Fibroblast of villous mesenchyme (primary cell): Measurements from ENCODE around the gene DYNC1LI2. TPM values are rescaled to one million over a fixed set of nuclear protein-coding genes. Genes with fewer than 3 reads are reported as not detected.

Experiments
- DNase-seq: peaks from one replicate; pipeline ENCODE4 v3.0.0-alpha.2; 2010; ENCODE audit warnings: low read depth
- H3K4me3 ChIP-seq: 2 replicates; pipeline ENCODE4 v1.5.1; 2011; ENCODE audit warnings: low read depth, mild to moderate bottlenecking, low read length
- total RNA-seq: library from RNA; depleted of rRNA; stranded (reverse); fragments of >200 nt; gene quantifications from 2 replicates; pipeline ENCODE4 v1.2.3, GENCODE V29; 2012
- TF ChIP-seq, protein P1 (sequence below): IDR thresholded peaks from 2 replicates; pipeline ENCODE4 v1.5.1; 2012; ENCODE audit warnings: low read depth, mild to moderate bottlenecking, low read length; ENCODE audit not compliant: insufficient read depth

The DYNC1LI2 gene
- total RNA-seq, 1 donor, result 146 TPM

DNA sequence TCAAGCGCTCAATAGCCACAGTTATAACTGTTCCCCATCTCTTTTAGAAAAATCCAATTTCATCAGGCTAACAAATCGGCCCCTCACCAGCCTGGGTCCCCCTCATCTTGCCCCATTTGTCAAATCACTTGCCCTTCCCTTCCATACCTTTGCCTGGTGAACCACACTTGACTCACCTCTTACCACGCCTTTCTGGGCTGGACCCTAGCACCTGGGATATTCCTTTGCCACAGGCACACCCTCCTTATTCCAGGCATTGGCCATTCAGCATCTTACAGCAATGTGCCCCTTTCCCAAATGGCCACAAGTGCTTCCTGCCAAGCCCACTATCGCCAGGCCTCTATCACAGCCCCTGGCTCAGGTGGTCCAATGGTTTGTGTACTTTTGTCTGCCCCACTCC, 69.7 kb downstream of the DYNC1LI2 start:
- TF ChIP-seq, protein P1, sequence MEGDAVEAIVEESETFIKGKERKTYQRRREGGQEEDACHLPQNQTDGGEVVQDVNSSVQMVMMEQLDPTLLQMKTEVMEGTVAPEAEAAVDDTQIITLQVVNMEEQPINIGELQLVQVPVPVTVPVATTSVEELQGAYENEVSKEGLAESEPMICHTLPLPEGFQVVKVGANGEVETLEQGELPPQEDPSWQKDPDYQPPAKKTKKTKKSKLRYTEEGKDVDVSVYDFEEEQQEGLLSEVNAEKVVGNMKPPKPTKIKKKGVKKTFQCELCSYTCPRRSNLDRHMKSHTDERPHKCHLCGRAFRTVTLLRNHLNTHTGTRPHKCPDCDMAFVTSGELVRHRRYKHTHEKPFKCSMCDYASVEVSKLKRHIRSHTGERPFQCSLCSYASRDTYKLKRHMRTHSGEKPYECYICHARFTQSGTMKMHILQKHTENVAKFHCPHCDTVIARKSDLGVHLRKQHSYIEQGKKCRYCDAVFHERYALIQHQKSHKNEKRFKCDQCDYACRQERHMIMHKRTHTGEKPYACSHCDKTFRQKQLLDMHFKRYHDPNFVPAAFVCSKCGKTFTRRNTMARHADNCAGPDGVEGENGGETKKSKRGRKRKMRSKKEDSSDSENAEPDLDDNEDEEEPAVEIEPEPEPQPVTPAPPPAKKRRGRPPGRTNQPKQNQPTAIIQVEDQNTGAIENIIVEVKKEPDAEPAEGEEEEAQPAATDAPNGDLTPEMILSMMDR, result no peak
- H3K4me3 ChIP-seq, result no peak overlapping the region
- no peak for DNase-seq

DNA sequence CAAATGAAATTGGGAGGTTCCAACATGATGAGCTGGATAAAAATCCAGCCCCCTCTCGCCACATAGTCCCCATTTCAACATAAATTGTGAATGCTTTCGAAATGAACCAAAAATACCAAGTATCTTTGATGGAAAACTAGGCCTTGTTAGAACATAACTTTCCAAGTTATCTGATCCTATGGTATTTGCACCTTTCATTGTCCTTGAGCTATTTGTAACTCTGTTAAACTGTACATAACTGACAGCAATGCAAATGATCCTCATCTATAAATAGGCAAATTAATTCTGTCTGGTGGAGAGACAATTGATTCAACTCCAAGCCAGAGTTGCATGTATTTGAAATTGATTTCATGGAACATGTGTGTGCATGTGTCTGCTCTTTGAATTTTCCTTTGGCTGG, 73.1 kb downstream of the DYNC1LI2 start:
- no peak for DNase-seq
- TF ChIP-seq, protein P1, result no peak
- H3K4me3 ChIP-seq, result no peak overlapping the region

DNA sequence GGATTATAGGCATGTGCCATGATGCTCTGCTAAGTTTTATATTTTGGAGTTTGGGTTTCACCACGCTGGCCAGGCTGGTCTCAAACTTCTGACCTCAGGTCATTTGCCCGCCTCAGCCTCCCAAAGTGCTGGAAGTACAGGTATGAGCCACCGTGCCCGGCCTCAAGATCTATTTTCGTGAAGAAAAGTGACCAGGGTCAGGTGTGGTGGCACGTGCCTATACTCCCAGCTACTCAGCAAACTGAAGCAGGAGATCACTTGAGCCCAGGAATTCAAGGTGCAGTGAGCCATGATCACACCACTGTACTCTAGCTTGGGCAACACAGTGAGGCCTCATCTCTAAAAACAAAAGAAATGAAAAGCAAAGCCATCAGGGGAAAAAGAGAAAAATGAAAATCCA, 73.6 kb downstream of the DYNC1LI2 start:
- no peak overlapping the region for H3K4me3 ChIP-seq
- TF ChIP-seq, protein P1, result no peak

DNA sequence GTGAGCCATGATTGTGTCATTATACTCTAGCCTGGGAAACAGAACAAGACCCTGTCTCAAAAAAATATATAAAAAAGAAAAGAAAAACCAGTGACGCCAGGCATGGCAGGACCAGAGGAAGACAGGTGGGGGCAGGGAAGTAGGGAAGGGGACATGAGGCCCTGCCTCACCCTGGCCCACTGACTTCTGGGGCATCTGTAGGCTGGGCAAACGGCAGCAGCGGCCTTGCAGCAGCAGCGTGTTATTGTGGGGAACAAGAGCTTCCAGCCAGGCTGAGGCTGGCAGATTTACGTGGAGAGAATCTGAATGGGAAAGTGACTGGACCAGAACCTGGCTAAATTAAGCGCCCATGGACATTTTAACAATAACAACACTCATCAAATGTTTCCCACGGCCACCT, 74.2 kb downstream of the DYNC1LI2 start:
- no peak for DNase-seq
- H3K4me3 ChIP-seq, result no peak overlapping the region
- TF ChIP-seq, protein P1, result no peak

More for the DNA sequence above, 73.6 kb downstream of the DYNC1LI2 start:
- no peak for DNase-seq

DNA sequence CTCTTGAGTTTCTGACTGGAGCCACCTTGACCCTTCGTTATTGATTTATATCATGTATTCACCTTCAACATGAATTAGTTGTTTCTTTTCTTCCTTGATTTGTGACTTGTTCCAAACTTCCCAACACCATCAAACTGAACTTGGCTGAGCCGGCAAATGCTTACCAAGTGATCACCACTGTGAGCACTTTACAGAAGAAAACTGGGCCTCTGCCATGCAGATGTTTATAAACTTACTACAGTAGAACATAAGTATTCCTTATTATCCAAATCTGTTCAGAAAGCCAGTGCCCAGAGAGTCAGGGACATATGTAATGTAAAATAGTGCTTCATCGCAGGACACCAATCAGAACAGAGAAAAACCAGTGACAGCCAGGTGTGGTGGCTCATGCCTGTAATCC, 74.8 kb downstream of the DYNC1LI2 start:
- no peak for DNase-seq
- TF ChIP-seq, protein P1, result no peak
- H3K4me3 ChIP-seq, result no peak overlapping the region

DNA sequence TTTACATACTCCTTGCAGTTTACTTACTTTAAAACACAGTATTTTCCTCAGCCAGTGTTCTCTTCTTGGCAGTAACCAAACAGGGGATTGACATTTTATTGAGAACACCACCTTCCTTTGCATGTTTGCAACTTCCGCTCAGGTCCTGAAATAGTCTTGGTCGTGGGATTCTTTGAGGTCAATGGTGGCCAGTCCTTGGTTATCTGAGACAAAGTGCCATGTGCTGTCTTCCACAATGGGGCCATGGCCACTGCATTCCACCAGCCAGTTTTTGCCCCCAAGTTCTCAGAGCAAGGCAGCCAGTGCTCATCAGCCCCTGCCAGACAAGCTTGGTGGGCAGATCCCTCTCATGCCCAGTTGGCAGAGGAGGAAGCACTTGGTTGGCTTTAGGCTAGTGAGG, 77.7 kb downstream of the DYNC1LI2 start:
- TF ChIP-seq, protein P1, result no peak
- no peak for DNase-seq
- H3K4me3 ChIP-seq, result no peak overlapping the region

Other genes starting within 250 kb of the DYNC1LI2 start
- gene TK2, start 201.5 kb downstream of the DYNC1LI2 start, total RNA-seq, result 38.9 and 41.9 TPM in 2 replicates
- gene CKLF, start 199.0 kb downstream of the DYNC1LI2 start, total RNA-seq, result 55.4 and 58.3 TPM in 2 replicates
- gene CMTM1, start 185.2 kb downstream of the DYNC1LI2 start, total RNA-seq, result 2.3 and 3.9 TPM in 2 replicates
- gene CMTM2, start 172.1 kb downstream of the DYNC1LI2 start, total RNA-seq, result not detected in 2 replicates
- gene CMTM3, start 146.9 kb downstream of the DYNC1LI2 start, total RNA-seq, result 22.0 and 26.7 TPM in 2 replicates
- gene CMTM4, start 54.9 kb downstream of the DYNC1LI2 start, total RNA-seq, result 20.7 and 22.5 TPM in 2 replicates
- gene TERB1, start 50.0 kb upstream of the DYNC1LI2 start, total RNA-seq, result under 0.01 TPM in 1 of 2 replicates, not detected in the other
- 67.6 and 91.1 TPM in 2 replicates for gene NAE1, start 79.4 kb upstream of the DYNC1LI2 start, total RNA-seq
- gene CA7, start 92.8 kb upstream of the DYNC1LI2 start, total RNA-seq, result not detected in 2 replicates
- gene PDP2, start 128.9 kb upstream of the DYNC1LI2 start, total RNA-seq, result 17.4 and 25.9 TPM in 2 replicates
- gene CDH16, start 167.3 kb upstream of the DYNC1LI2 start, total RNA-seq, result not detected in 2 replicates
- gene RRAD, start 173.9 kb upstream of the DYNC1LI2 start, total RNA-seq, result 12.5 and 15.1 TPM in 2 replicates
- gene CIAO2B, start 182.8 kb upstream of the DYNC1LI2 start, total RNA-seq, result 133 and 136 TPM in 2 replicates
- gene CES2, start 183.9 kb upstream of the DYNC1LI2 start, total RNA-seq, result 38.9 and 41.9 TPM in 2 replicates
- 0.32 TPM in 1 of 2 replicates, not detected in the other for gene CES3, start 209.7 kb upstream of the DYNC1LI2 start, total RNA-seq
- gene CES4A, start 237.0 kb upstream of the DYNC1LI2 start, total RNA-seq, result 1.9 and 4.3 TPM in 2 replicates